Measurements from ENCODE around the gene EXOC3L4. TPM values are rescaled to one million over a fixed set of nuclear protein-coding genes. Genes with fewer than 3 reads are reported as not detected.

EXOC3L4 gene
- total RNA-seq, 1 donor from 2014 or later: not detected

- FAIRE-seq (no peak), DNase-seq (ENCODE audit: low read depth) (no peak)
- no peak for TF ChIP-seq CTCF (IDR thresholded peaks at IDR 0.05; ENCODE audit: insufficient read depth, low read length, severe bottlenecking)
- Histone ChIP-seq H3K36me3 (ENCODE audit: control insufficient read depth, insufficient read depth, low read length) (no peaks in the 10 kb centered on the region), H3K4me3 (ENCODE audit: low read depth, low read length) (no peak overlapping the region), H3K27me3 (ENCODE audit: control insufficient read depth, insufficient read depth, low read length) (peaks cover 34% of the 10 kb centered on the region)
Observed at GRCh38 chr14:103102689-103103260, 8.2 kb downstream of the EXOC3L4 start.

GRCh38 chr14:103103461-103104388 lies 9.2 kb downstream of the EXOC3L4 start:
- DNase-seq (ENCODE audit: low read depth) (peak; percentile 27), FAIRE-seq (no peak)
- Histone ChIP-seq H3K36me3 (ENCODE audit: control insufficient read depth, insufficient read depth, low read length) (no peaks in the 10 kb centered on the region), H3K27me3 (ENCODE audit: control insufficient read depth, insufficient read depth, low read length) (peaks cover 32% of the 10 kb centered on the region), H3K4me3 (ENCODE audit: low read depth, low read length) (no peak overlapping the region)
- TF ChIP-seq CTCF (IDR thresholded peaks at IDR 0.05; ENCODE audit: insufficient read depth, low read length, severe bottlenecking): peak; percentile 46

GRCh38 chr14:103104389-103104653 lies 9.8 kb downstream of the EXOC3L4 start:
- Histone ChIP-seq H3K27me3 (ENCODE audit: control insufficient read depth, insufficient read depth, low read length) (peaks cover 32% of the 10 kb centered on the region), H3K36me3 (ENCODE audit: control insufficient read depth, insufficient read depth, low read length) (no peaks in the 10 kb centered on the region), H3K4me3 (ENCODE audit: low read depth, low read length) (no peak overlapping the region)
- DNase-seq (ENCODE audit: low read depth) (no peak), FAIRE-seq (no peak)
- TF ChIP-seq CTCF (IDR thresholded peaks at IDR 0.05; ENCODE audit: insufficient read depth, low read length, severe bottlenecking): no peak

GRCh38 chr14:103104654-103105452 lies 10.3 kb downstream of the EXOC3L4 start:
- FAIRE-seq (peak; percentile 70), DNase-seq (ENCODE audit: low read depth) (no peak)
- peak; percentile 100 for TF ChIP-seq CTCF (IDR thresholded peaks at IDR 0.05; ENCODE audit: insufficient read depth, low read length, severe bottlenecking)
- peaks cover 32% of the 10 kb centered on the region for H3K27me3 ChIP-seq (ENCODE audit: control insufficient read depth, insufficient read depth, low read length)
- no peak overlapping the region for H3K4me3 ChIP-seq (ENCODE audit: low read depth, low read length)
- no peaks in the 10 kb centered on the region for H3K36me3 ChIP-seq (ENCODE audit: control insufficient read depth, insufficient read depth, low read length)

- Histone ChIP-seq H3K4me3 (ENCODE audit: low read depth, low read length) (no peak overlapping the region), H3K36me3 (ENCODE audit: control insufficient read depth, insufficient read depth, low read length) (no peaks in the 10 kb centered on the region), H3K27me3 (ENCODE audit: control insufficient read depth, insufficient read depth, low read length) (peaks cover 32% of the 10 kb centered on the region)
- no peak for DNase-seq (ENCODE audit: low read depth)
- TF ChIP-seq CTCF (IDR thresholded peaks at IDR 0.05; ENCODE audit: insufficient read depth, low read length, severe bottlenecking): peak; percentile 28
- FAIRE-seq: no peak
Observed at GRCh38 chr14:103105580-103106150, 11.1 kb downstream of the EXOC3L4 start.
